K562 (cell line): ENCODE data around the gene BCAS1. TPM values are rescaled to one million over a fixed set of nuclear protein-coding genes. Genes with fewer than 3 reads are reported as not detected.

ENCODE experiments used
- ATAC-seq: fragments of 200-7000 bp; cut with Tn5 transposase; 3 replicates; pipeline ENCODE4 v1.9.1; 2020; ENCODE audit warnings: moderate library complexity
- BruUV-seq: library from RNA; stranded (reverse); fragments of 400-500 nt; replicated peaks from 2 replicates; lab custom pipeline; 2021; lab: Mats Ljungman, UMichigan
- CTCF ChIA-PET: fragments of 300-600 bp; formaldehyde crosslinking; extraction: SDS; loops from one replicate; lab custom pipeline; 2021; ENCODE audit warnings: low intra/inter-chr PET ratio; lab: Yijun Ruan, JAX
- POLR2A ChIA-PET: fragments of 300-600, 350-650 bp; sonication (Branson Sonifier 250); formaldehyde crosslinking; extraction: SDS; loops from one replicate; lab custom pipeline; 2021; ENCODE audit warnings: antibody characterized with exemption, inconsistent platforms; lab: Yijun Ruan, JAX
- DNase-seq, 4 experiments: peaks; one replicate each; pipeline versions ENCODE4 v3.0.0 to v3.0.0-alpha.2; 2011 to 2018; ENCODE audit warnings: low spot score in 3 of 4, mixed read lengths in 3 of 4; ENCODE audit errors: extremely low read depth in 1 of 4
- FAIRE-seq: peaks from 2 replicates; lab custom pipeline; 2011; peaks lifted over from hg19 to GRCh38; lab: Jason Lieb, UNC
- H2AFZ ChIP-seq: 2 replicates; pipeline ENCODE4 v1.6.0; 2011; ENCODE audit warnings: low read depth, low read length, control low read depth, inconsistent platforms
- H3K27ac ChIP-seq: fragments of 200-600 bp; 3 replicates; pipeline ENCODE4 v1.8.0; 2011; ENCODE audit warnings: low read depth, mild to moderate bottlenecking, control low read depth, inconsistent platforms, low read length, moderate library complexity, mixed read lengths; ENCODE audit errors: extremely low read depth
- H3K27me3 ChIP-seq, 2 experiments: fragments of 300-600 bp in 1 of 2; 2 replicates in 1 of 2; 3 replicates in 1 of 2; pipeline versions ENCODE4 v1.6.0 to v1.8.0; 2011; ENCODE audit warnings: inconsistent platforms in 2 of 2, low read length in 2 of 2, mild to moderate bottlenecking in 1 of 2, mixed read lengths in 1 of 2, moderate library complexity in 1 of 2; ENCODE audit not compliant: control insufficient read depth in 2 of 2, insufficient read depth in 2 of 2
- H3K36me3 ChIP-seq: fragments of 300-600 bp; 3 replicates; pipeline ENCODE4 v1.8.0; 2011; ENCODE audit warnings: mild to moderate bottlenecking, low read length, inconsistent platforms; ENCODE audit not compliant: control insufficient read depth, insufficient read depth
- H3K4me1 ChIP-seq, 2 experiments: fragments of 200-600 bp in 1 of 2; replicated peaks in 1 of 2; 2 replicates in 1 of 2; 3 replicates in 1 of 2; pipeline versions ENCODE4 v1.5.1 to v1.8.0; 2011; ENCODE audit warnings: inconsistent platforms in 2 of 2, low read length in 2 of 2, mild to moderate bottlenecking in 1 of 2, mixed read lengths in 1 of 2, moderate library complexity in 1 of 2; ENCODE audit not compliant: control insufficient read depth in 2 of 2, insufficient read depth in 2 of 2
- H3K4me2 ChIP-seq: 2 replicates; pipeline ENCODE4 v1.6.1; 2011; ENCODE audit warnings: low read length, control low read depth, inconsistent platforms, mixed read lengths; ENCODE audit not compliant: insufficient read depth
- H3K4me3 ChIP-seq: fragments of 200-600 bp; sonication (generic), shearing (Covaris generic); 2 replicates; pipeline ENCODE4 v1.5.1; 2016; ENCODE audit warnings: control low read depth, inconsistent platforms
- H3K79me2 ChIP-seq: fragments of 200-600 bp; 3 replicates; pipeline ENCODE4 v1.8.0; 2011; ENCODE audit warnings: low read length, inconsistent platforms; ENCODE audit not compliant: control insufficient read depth, insufficient read depth
- H3K9ac ChIP-seq, 2 experiments: 2 replicates each; pipeline versions ENCODE4 v1.6.0 to v1.6.1; 2011; ENCODE audit warnings: low read depth in 2 of 2, low read length in 2 of 2, control low read depth in 1 of 2, inconsistent platforms in 1 of 2, mild to moderate bottlenecking in 1 of 2, mixed read lengths in 1 of 2; ENCODE audit not compliant: insufficient read depth in 1 of 2
- H3K9me1 ChIP-seq: one replicate; pipeline ENCODE4 v1.6.0; 2011; ENCODE audit warnings: inconsistent platforms, mild to moderate bottlenecking, low read length, moderate library complexity; ENCODE audit not compliant: control insufficient read depth, insufficient read depth
- H3K9me3 ChIP-seq: replicated peaks from 2 replicates; pipeline ENCODE4 v1.5.1; 2011; ENCODE audit warnings: low read depth, low read length, inconsistent platforms; ENCODE audit not compliant: control insufficient read depth, insufficient read depth
- H4K20me1 ChIP-seq: replicated peaks from 2 replicates; pipeline ENCODE4 v1.6.1; 2011; ENCODE audit warnings: low read length, inconsistent platforms, mixed read lengths; ENCODE audit not compliant: control insufficient read depth, insufficient read depth
- CBFA2T2 ChIP-seq: fragments of 450-650 bp; conservative IDR thresholded peaks from 2 replicates; pipeline ENCODE4 v1.6.1; 2017; ENCODE audit warnings: mild to moderate bottlenecking
- ERF ChIP-seq: fragments of 450-650 bp; formaldehyde crosslinking; IDR thresholded peaks from 2 replicates; pipeline ENCODE4 v1.4.0; 2020; ENCODE audit warnings: mild to moderate bottlenecking, mixed read lengths
- FOXA3 ChIP-seq, 2 experiments: fragments of 450-650 bp in 1 of 2; sonication (generic) in 1 of 2; formaldehyde crosslinking; IDR thresholded peaks in 1 of 2; conservative IDR thresholded peaks in 1 of 2; 2 replicates each; pipeline versions ENCODE4 v1.4.0 to v1.8.0; 2020 to 2022; ENCODE audit warnings: mild to moderate bottlenecking in 2 of 2, missing genetic modification reagents in 1 of 2
- PCBP1 ChIP-seq: fragments of 200-400 bp; formaldehyde crosslinking; IDR thresholded peaks from 2 replicates; pipeline ENCODE4 v1.6.1; 2018; ENCODE audit warnings: mild to moderate bottlenecking, low read depth, low read length; ENCODE audit not compliant: poor library complexity, severe bottlenecking
- TCF15 ChIP-seq: fragments of 250-450 bp; sonication (Bioruptor Pico); IDR thresholded peaks from 2 replicates; pipeline ENCODE4 v1.8.0; 2022; ENCODE audit warnings: moderate library complexity, mild to moderate bottlenecking, inconsistent platforms
- ZNF212 ChIP-seq: fragments of 450-650 bp; formaldehyde crosslinking; IDR thresholded peaks from 2 replicates; pipeline ENCODE4 v1.4.0; 2020; ENCODE audit warnings: mild to moderate bottlenecking
- WGBS: fragments of 100-300 bp; shearing (Covaris generic); methylation state at CpG from one replicate; pipeline ENCODE4 v1.1.6; 2016; ENCODE audit warnings: low coverage, mixed read lengths; ENCODE audit not compliant: insufficient coverage; ENCODE audit errors: missing lambda C conversion rate; 5-methylcytosine and 5-hydroxymethylcytosine counted together
- in situ Hi-C: fragments of 300-500 bp; cut with MboI; formaldehyde crosslinking; loops from 4 replicates; pipeline ENCODE4 v1.15.0; 2018; ENCODE audit warnings: inconsistent platforms, mixed read lengths
- intact Hi-C: fragments of 100-400 bp; cut with micrococcal nuclease; formaldehyde crosslinking; loops from 2 replicates; pipeline ENCODE4 v1.14.2; 2022
- polyA plus RNA-seq, 8 experiments: library from polyadenylated mRNA; depleted of rRNA in 4 of 8; stranded (reverse) in 5 of 8; unstranded in 3 of 8; fragments of >200 nt; fragmentation: Nextera tagmentation in 2 of 8; fragmentation: Illumina TruSeq in 1 of 8; extraction: Ambion mirVana in 2 of 8; extraction: Trizol in 1 of 8; gene quantifications; 2 replicates each; pipeline versions ENCODE4 v1.2.1 to v1.2.3, GENCODE V29; 2011 to 2014; ENCODE audit warnings: inconsistent platforms in 1 of 8, missing spikeins in 1 of 8
- total RNA-seq, 7 experiments: library from RNA; depleted of rRNA in 6 of 7; stranded (reverse); fragments of >200 nt in 6 of 7; fragmentation: Illumina TruSeq in 2 of 7; extraction: Trizol in 2 of 7; gene quantifications; 2 replicates each; pipeline versions ENCODE4 v1.2.1 to v1.2.3, GENCODE V29; 2011 to 2021; ENCODE audit warnings: low replicate concordance in 1 of 7

The BCAS1 gene
- total and polyA plus RNA-seq, 9 of the 15 experiments (the other 6 are each of a cell fraction or from before 2014, with no cell fraction given), result 0.18 to 2.3 (median 0.93) TPM

GRCh38 chr20:54068966-54069365 lies 1.4 kb downstream of the BCAS1 start:
- Histone ChIP-seq H3K27ac (no peak overlapping the region), H3K79me2 (no peaks in the 10 kb centered on the region), H4K20me1 (no peaks in the 10 kb centered on the region), H3K9ac (no peak overlapping the region), H3K4me1 (peaks cover 18 to 30% of the 10 kb centered on the region in 2 experiments; a peak in 4 of 5 replicates), H3K36me3 (no peaks in the 10 kb centered on the region), H3K4me3 (no peak overlapping the region), H3K9me1 (no peaks in the 10 kb centered on the region), H2AFZ (no peak overlapping the region), H3K27me3 (no peaks in the 10 kb centered on the region; a peak in 1 of 5 replicates), H3K4me2 (no peak overlapping the region), H3K9me3 (peaks cover 1% of the 10 kb centered on the region; the same call in 1 of the 2 replicates)
- DNase-seq (no peak), FAIRE-seq (no peak), ATAC-seq (no peak)
- POLR2A ChIA-PET, result interaction anchor here (0.9 kb wide), 1 partner anchor 13 kb away, joined by 4 read pairs; no protein-coding TSS in a partner anchor
- WGBS, result 37% methylated on average over 5 of the region's 5 CpGs
- CTCF ChIA-PET, result no interaction called here
- in situ Hi-C loops (loop anchor here (10.0 kb wide), 1 partner anchor 514 kb away; no protein-coding TSS in a partner anchor), intact Hi-C loops (loop anchor here (10.0 kb wide), 3 partner anchors 494 to 864 kb away; no protein-coding TSS in a partner anchor)
- BruUV-seq, result no TSS peak
- no peak for TF ChIP-seq CBFA2T2
- no peak for TF ChIP-seq PCBP1
- TF ChIP-seq FOXA3 (CRISPR knock-in tag; conservative IDR thresholded peaks at IDR 0.05 in 1 of 2, IDR thresholded peaks at IDR 0.05 in 1 of 2), result no peak
- no peak for TF ChIP-seq TCF15 (CRISPR knock-in tag)
- TF ChIP-seq ERF (CRISPR knock-in tag), result no peak
- TF ChIP-seq ZNF212 (CRISPR knock-in tag), result no peak
